ENCODE results near the gene MTHFD2L.

Gene MTHFD2L

GRCh38 chr4:74148205-74148604 lies 9.7 kb upstream of the MTHFD2L start:
- H3K4me3 ChIP-seq (ENCODE audit: low read depth in 1 of 2, low read length in 2 of 2), result no peak overlapping the region
- DNase-seq (no peak), ATAC-seq (ENCODE audit: insufficient read depth, low read depth) (no peak)
- no peaks in the 10 kb centered on the region for H3K36me3 ChIP-seq (ENCODE audit: insufficient read depth, low read length)
- no peak overlapping the region for H2AFZ ChIP-seq (ENCODE audit: low read depth, low read length)
- no peaks in the 10 kb centered on the region for H3K4me1 ChIP-seq (ENCODE audit: insufficient read depth, low read length)
- no peaks in the 10 kb centered on the region for H3K79me2 ChIP-seq (ENCODE audit: insufficient read depth, low read length)
- peaks cover 7% of the 10 kb centered on the region for H3K27me3 ChIP-seq (ENCODE audit: insufficient read depth, low read length, poor library complexity)
- H3K9ac ChIP-seq (ENCODE audit: low read depth, low read length), result no peak overlapping the region
- no peak overlapping the region for H3K27ac ChIP-seq (ENCODE audit: low read length)
- H4K20me1 ChIP-seq (ENCODE audit: insufficient read depth, low read length), result no peaks in the 10 kb centered on the region
- no peak for TF ChIP-seq EZH2 (IDR thresholded peaks at IDR 0.05; ENCODE audit: borderline replicate concordance, low read depth, low read length, severe bottlenecking)
- no peak for TF ChIP-seq CTCF (IDR thresholded peaks at IDR 0.05; ENCODE audit: borderline replicate concordance, extremely low read depth, low read length, poor library complexity, severe bottlenecking)
- no peak overlapping the region for H3K4me2 ChIP-seq (ENCODE audit: insufficient read depth, low read length)
- no peaks in the 10 kb centered on the region for H3K9me3 ChIP-seq (ENCODE audit: insufficient read depth, low read length, severe bottlenecking)

GRCh38 chr4:74152836-74153235 lies 5.1 kb upstream of the MTHFD2L start:
- Histone ChIP-seq H3K9me3 (ENCODE audit: insufficient read depth, low read length, severe bottlenecking) (no peaks in the 10 kb centered on the region), H3K27me3 (ENCODE audit: insufficient read depth, low read length, poor library complexity) (peaks cover 7% of the 10 kb centered on the region), H3K4me3 (ENCODE audit: low read depth in 1 of 2, low read length in 2 of 2) (no peak overlapping the region), H3K4me2 (ENCODE audit: insufficient read depth, low read length) (no peak overlapping the region), H3K27ac (ENCODE audit: low read length) (no peak overlapping the region), H4K20me1 (ENCODE audit: insufficient read depth, low read length) (no peaks in the 10 kb centered on the region), H3K4me1 (ENCODE audit: insufficient read depth, low read length) (peaks cover 9% of the 10 kb centered on the region), H3K36me3 (ENCODE audit: insufficient read depth, low read length) (no peaks in the 10 kb centered on the region), H3K79me2 (ENCODE audit: insufficient read depth, low read length) (no peaks in the 10 kb centered on the region), H2AFZ (ENCODE audit: low read depth, low read length) (no peak overlapping the region), H3K9ac (ENCODE audit: low read depth, low read length) (no peak overlapping the region)
- ATAC-seq (ENCODE audit: insufficient read depth, low read depth) (no peak), DNase-seq (no peak)
- TF ChIP-seq CTCF (IDR thresholded peaks at IDR 0.05; ENCODE audit: borderline replicate concordance, extremely low read depth, low read length, poor library complexity, severe bottlenecking), result no peak
- no peak for TF ChIP-seq EZH2 (IDR thresholded peaks at IDR 0.05; ENCODE audit: borderline replicate concordance, low read depth, low read length, severe bottlenecking)

- Histone ChIP-seq H2AFZ (ENCODE audit: low read depth, low read length) (no peak overlapping the region), H3K4me2 (ENCODE audit: insufficient read depth, low read length) (no peak overlapping the region), H4K20me1 (ENCODE audit: insufficient read depth, low read length) (peaks cover 3% of the 10 kb centered on the region; the same call in 1 of the 2 replicates), H3K79me2 (ENCODE audit: insufficient read depth, low read length) (peaks cover 36% of the 10 kb centered on the region), H3K9me3 (ENCODE audit: insufficient read depth, low read length, severe bottlenecking) (no peaks in the 10 kb centered on the region), H3K27me3 (ENCODE audit: insufficient read depth, low read length, poor library complexity) (peaks cover 7% of the 10 kb centered on the region), H3K4me3 (ENCODE audit: low read depth in 1 of 2, low read length in 2 of 2) (no peak overlapping the region), H3K9ac (ENCODE audit: low read depth, low read length) (no peak overlapping the region), H3K27ac (ENCODE audit: low read length) (no peak overlapping the region), H3K36me3 (ENCODE audit: insufficient read depth, low read length) (peaks cover 18% of the 10 kb centered on the region), H3K4me1 (ENCODE audit: insufficient read depth, low read length) (peaks cover 27% of the 10 kb centered on the region)
- TF ChIP-seq EZH2 (IDR thresholded peaks at IDR 0.05; ENCODE audit: borderline replicate concordance, low read depth, low read length, severe bottlenecking) (no peak), CTCF (IDR thresholded peaks at IDR 0.05; ENCODE audit: borderline replicate concordance, extremely low read depth, low read length, poor library complexity, severe bottlenecking) (no peak)
- DNase-seq (no peak), ATAC-seq (ENCODE audit: insufficient read depth, low read depth) (no peak)
Observed at GRCh38 chr4:74156521-74156920, 1.4 kb upstream of the MTHFD2L start.

- Histone ChIP-seq H3K36me3 (ENCODE audit: insufficient read depth, low read length) (peaks cover 24% of the 10 kb centered on the region), H2AFZ (ENCODE audit: low read depth, low read length) (peak overlapping the region; percentile 70), H4K20me1 (ENCODE audit: insufficient read depth, low read length) (peaks cover 3% of the 10 kb centered on the region; the same call in 1 of the 2 replicates), H3K27me3 (ENCODE audit: insufficient read depth, low read length, poor library complexity) (peaks cover 7% of the 10 kb centered on the region), H3K79me2 (ENCODE audit: insufficient read depth, low read length) (peaks cover 38% of the 10 kb centered on the region), H3K4me1 (ENCODE audit: insufficient read depth, low read length) (peaks cover 27% of the 10 kb centered on the region), H3K27ac (ENCODE audit: low read length) (peak overlapping the region; percentile 82), H3K4me3 (ENCODE audit: low read depth in 1 of 2, low read length in 2 of 2) (peak overlapping the region; percentile 20 to 57; a peak in 3 of 4 replicates), H3K9ac (ENCODE audit: low read depth, low read length) (peak overlapping the region; percentile 80), H3K4me2 (ENCODE audit: insufficient read depth, low read length) (peak overlapping the region; percentile 63), H3K9me3 (ENCODE audit: insufficient read depth, low read length, severe bottlenecking) (no peaks in the 10 kb centered on the region)
- TF ChIP-seq EZH2 (IDR thresholded peaks at IDR 0.05; ENCODE audit: borderline replicate concordance, low read depth, low read length, severe bottlenecking) (no peak), CTCF (IDR thresholded peaks at IDR 0.05; ENCODE audit: borderline replicate concordance, extremely low read depth, low read length, poor library complexity, severe bottlenecking) (no peak)
- DNase-seq, result no peak
- no peak for ATAC-seq (ENCODE audit: insufficient read depth, low read depth)
Observed at GRCh38 chr4:74157154-74157553, 764 bp upstream of the MTHFD2L start.
